NCI-H82 (cell line): ENCODE measurements around the gene CMBL.
A peak's percentile ranks its signal among the peaks of the same experiment; 100 is the strongest.
"Not testable (repeated sequence)": the region's sequence is repeated elsewhere in the genome, so short reads cannot be mapped to it uniquely, and the experiment has no call there.

Source experiments
- DNase-seq: peaks from one replicate; lab custom pipeline; 2025; lab: John Stamatoyannopoulos, UW

Gene CMBL

GRCh38 chr5:10285362-10285761, 22.3 kb downstream of the CMBL start:
- DNase-seq = not testable (repeated sequence)

GRCh38 chr5:10283927-10284635, 23.6 kb downstream of the CMBL start:
- peak; percentile 74 for DNase-seq

- no peak for DNase-seq
Measured at GRCh38 chr5:10279925-10280720, 27.6 kb downstream of the CMBL start.

GRCh38 chr5:10279328-10279727, 28.4 kb downstream of the CMBL start:
- no peak for DNase-seq

GRCh38 chr5:10278658-10279279, 28.9 kb downstream of the CMBL start:
- DNase-seq = no peak

- no peak for DNase-seq
Measured at GRCh38 chr5:10277773-10278630, 29.7 kb downstream of the CMBL start.

- no peak for DNase-seq
Measured at GRCh38 chr5:10276691-10277090, 31.0 kb downstream of the CMBL start.

GRCh38 chr5:10275991-10276390, 31.7 kb downstream of the CMBL start:
- peak; percentile 71 for DNase-seq

GRCh38 chr5:10275460-10275859, 32.2 kb downstream of the CMBL start:
- DNase-seq = peak; percentile 27

GRCh38 chr5:10272875-10273209, 34.9 kb downstream of the CMBL start:
- not testable (repeated sequence) for DNase-seq

- no peak for DNase-seq
Measured at GRCh38 chr5:10272053-10272874, 35.4 kb downstream of the CMBL start.

- no peak for DNase-seq
Measured at GRCh38 chr5:10268100-10268499, 39.6 kb downstream of the CMBL start.

- DNase-seq = no peak
Measured at GRCh38 chr5:10266839-10267238, 40.9 kb downstream of the CMBL start.

- DNase-seq = no peak
Measured at GRCh38 chr5:10266137-10266536, 41.6 kb downstream of the CMBL start.

- DNase-seq = no peak
Measured at GRCh38 chr5:10265245-10266109, 42.2 kb downstream of the CMBL start.

GRCh38 chr5:10264604-10265003, 43.1 kb downstream of the CMBL start:
- DNase-seq = no peak

- no peak for DNase-seq
Measured at GRCh38 chr5:10262995-10263394, 44.7 kb downstream of the CMBL start.

- peak; percentile 96 for DNase-seq
Measured at GRCh38 chr5:10262121-10262774, 45.5 kb downstream of the CMBL start.

GRCh38 chr5:10261065-10261464, 46.6 kb downstream of the CMBL start:
- peak; percentile 21 for DNase-seq

GRCh38 chr5:10259899-10260298, 47.8 kb downstream of the CMBL start:
- no peak for DNase-seq
